Body of pancreas (tissue), 4 donors: ENCODE data around the gene CFAP54. TPM values are rescaled to one million over a fixed set of nuclear protein-coding genes. Genes with fewer than 3 reads are reported as not detected.

Experiments used
- ATAC-seq: fragments of 150-250 bp; one replicate; pipeline ENCODE4 v1.9.1; 2016
- DNase-seq, 4 donors: peaks; one replicate each; pipeline ENCODE4 v3.0.0-alpha.2; 2019
- H3K27ac ChIP-seq, 4 donors: fragments of 200-600 bp; sonication (generic); 1 replicate in 3 of 4; 2 replicates in 1 of 4; pipeline versions ENCODE4 v1.5.1 to v1.6.1; 2016 to 2019; ENCODE audit warnings: mild to moderate bottlenecking in 1 of 4, mixed read lengths in 1 of 4, moderate library complexity in 1 of 4
- H3K27me3 ChIP-seq, 2 donors: fragments of 200-600 bp; sonication (generic); one replicate each; pipeline ENCODE4 v1.6.0; 2016; ENCODE audit warnings: mild to moderate bottlenecking in 1 of 2
- H3K36me3 ChIP-seq, 2 donors: fragments of 200-600 bp; sonication (generic); replicated peaks in 1 of 2; 2 replicates each; pipeline ENCODE4 v1.5.1; 2016; ENCODE audit warnings: low read depth in 2 of 2; ENCODE audit not compliant: insufficient read depth in 1 of 2
- H3K4me1 ChIP-seq: fragments of 200-600 bp; sonication (generic); one replicate; pipeline ENCODE4 v1.6.0; 2016
- H3K4me3 ChIP-seq, 2 donors: fragments of 200-600 bp; sonication (generic); 1 replicate in 1 of 2; 2 replicates in 1 of 2; pipeline ENCODE4 v1.5.1; 2016 to 2019
- H3K9me3 ChIP-seq, 3 donors: fragments of 200-600 bp; sonication (generic); 1 replicate in 2 of 3; 2 replicates in 1 of 3; pipeline ENCODE4 v1.5.1; 2016
- POLR2A ChIP-seq, 3 donors: fragments of 450-650 bp; IDR thresholded peaks; one replicate each; pipeline ENCODE4 v1.6.1; 2016; ENCODE audit warnings: antibody characterized with exemption in 3 of 3, mild to moderate bottlenecking in 2 of 3
- WGBS, 2 donors: methylation state at CpG; one replicate each; pipeline ENCODE4 v1.1.5; 2017; 5-methylcytosine and 5-hydroxymethylcytosine counted together
- intact Hi-C: fragments of 100-400 bp; cut with DNase I; formaldehyde crosslinking; loops from one replicate; pipeline ENCODE4 v1.15.1; 2023
- total RNA-seq, 2 donors: library from RNA; depleted of rRNA; stranded (reverse); fragments of >200 nt; gene quantifications; one replicate each; pipeline ENCODE4 v1.1.0, GENCODE V29; 2016
- TF ChIP-seq, protein P1 (sequence below), 7 experiments: fragments of 450-650 bp in 4 of 7; fragments of 200-600 bp in 3 of 7; sonication (generic) in 3 of 7; IDR thresholded peaks; one replicate each; pipeline ENCODE4 v1.5.1; 2016 to 2019; ENCODE audit warnings: antibody characterized with exemption in 7 of 7

Gene CFAP54
- total RNA-seq, 2 donors from 2014 or later = 0.52 TPM; not detected in 1

GRCh38 chr12:96846293-96846692, 356.9 kb downstream of the CFAP54 start:
- DNase-seq (no peak), ATAC-seq (no peak)
- H3K27ac ChIP-seq = no peak overlapping the region
- H3K4me1 ChIP-seq = no peaks in the 10 kb centered on the region
- no peaks in the 10 kb centered on the region for H3K27me3 ChIP-seq
- no peaks in the 10 kb centered on the region for H3K36me3 ChIP-seq
- intact Hi-C loops = no loop called here
- TF ChIP-seq, protein P1, sequence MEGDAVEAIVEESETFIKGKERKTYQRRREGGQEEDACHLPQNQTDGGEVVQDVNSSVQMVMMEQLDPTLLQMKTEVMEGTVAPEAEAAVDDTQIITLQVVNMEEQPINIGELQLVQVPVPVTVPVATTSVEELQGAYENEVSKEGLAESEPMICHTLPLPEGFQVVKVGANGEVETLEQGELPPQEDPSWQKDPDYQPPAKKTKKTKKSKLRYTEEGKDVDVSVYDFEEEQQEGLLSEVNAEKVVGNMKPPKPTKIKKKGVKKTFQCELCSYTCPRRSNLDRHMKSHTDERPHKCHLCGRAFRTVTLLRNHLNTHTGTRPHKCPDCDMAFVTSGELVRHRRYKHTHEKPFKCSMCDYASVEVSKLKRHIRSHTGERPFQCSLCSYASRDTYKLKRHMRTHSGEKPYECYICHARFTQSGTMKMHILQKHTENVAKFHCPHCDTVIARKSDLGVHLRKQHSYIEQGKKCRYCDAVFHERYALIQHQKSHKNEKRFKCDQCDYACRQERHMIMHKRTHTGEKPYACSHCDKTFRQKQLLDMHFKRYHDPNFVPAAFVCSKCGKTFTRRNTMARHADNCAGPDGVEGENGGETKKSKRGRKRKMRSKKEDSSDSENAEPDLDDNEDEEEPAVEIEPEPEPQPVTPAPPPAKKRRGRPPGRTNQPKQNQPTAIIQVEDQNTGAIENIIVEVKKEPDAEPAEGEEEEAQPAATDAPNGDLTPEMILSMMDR (IDR thresholded peaks at IDR 0.05) = no peak
- no peak for TF ChIP-seq POLR2A (IDR thresholded peaks at IDR 0.05)
- 35 to 48% methylated on average over 2 of the region's 2 CpGs for WGBS, 2 donors
- no peaks in the 10 kb centered on the region for H3K9me3 ChIP-seq
- H3K4me3 ChIP-seq = no peak overlapping the region

- TF ChIP-seq, protein P1 (IDR thresholded peaks at IDR 0.05) = no peak
- no peak for TF ChIP-seq POLR2A (IDR thresholded peaks at IDR 0.05)
- no peaks in the 10 kb centered on the region for H3K27me3 ChIP-seq
- intact Hi-C loops = no loop called here
- H3K4me3 ChIP-seq = no peak overlapping the region
- ATAC-seq = no peak
- 71 to 89% methylated on average over 3 of the region's 3 CpGs for WGBS, 2 donors
- H3K36me3 ChIP-seq = no peaks in the 10 kb centered on the region
- DNase-seq = no peak
- no peak overlapping the region for H3K27ac ChIP-seq
- H3K4me1 ChIP-seq = no peaks in the 10 kb centered on the region
- no peaks in the 10 kb centered on the region for H3K9me3 ChIP-seq
These were observed 361.3 kb downstream of the CFAP54 start for GRCh38 chr12:96850676-96851075.

- DNase-seq (no peak), ATAC-seq (no peak)
- H3K27ac ChIP-seq = no peak overlapping the region
- WGBS, 2 donors = 33 to 44% methylated on average over 1 of the region's 1 CpG
- no peaks in the 10 kb centered on the region for H3K4me1 ChIP-seq
- no peaks in the 10 kb centered on the region for H3K9me3 ChIP-seq
- TF ChIP-seq POLR2A (IDR thresholded peaks at IDR 0.05) = no peak
- TF ChIP-seq, protein P1 (IDR thresholded peaks at IDR 0.05) = no peak
- H3K4me3 ChIP-seq = no peak overlapping the region
- intact Hi-C loops = no loop called here
- no peaks in the 10 kb centered on the region for H3K27me3 ChIP-seq
- no peaks in the 10 kb centered on the region for H3K36me3 ChIP-seq
These were observed 368.8 kb downstream of the CFAP54 start for GRCh38 chr12:96858162-96858561.

- no peaks in the 10 kb centered on the region for H3K36me3 ChIP-seq
- 59 to 68% methylated on average over 2 of the region's 2 CpGs for WGBS, 2 donors
- TF ChIP-seq, protein P1 (IDR thresholded peaks at IDR 0.05) = no peak
- TF ChIP-seq POLR2A (IDR thresholded peaks at IDR 0.05) = no peak
- ATAC-seq (no peak), DNase-seq (no peak)
- no peak overlapping the region for H3K27ac ChIP-seq
- H3K4me3 ChIP-seq = no peak overlapping the region
- no peaks in the 10 kb centered on the region for H3K9me3 ChIP-seq
- intact Hi-C loops = no loop called here
- no peaks in the 10 kb centered on the region for H3K27me3 ChIP-seq
- H3K4me1 ChIP-seq = no peaks in the 10 kb centered on the region
These were observed 372.3 kb downstream of the CFAP54 start for GRCh38 chr12:96861656-96862055.

DNA sequence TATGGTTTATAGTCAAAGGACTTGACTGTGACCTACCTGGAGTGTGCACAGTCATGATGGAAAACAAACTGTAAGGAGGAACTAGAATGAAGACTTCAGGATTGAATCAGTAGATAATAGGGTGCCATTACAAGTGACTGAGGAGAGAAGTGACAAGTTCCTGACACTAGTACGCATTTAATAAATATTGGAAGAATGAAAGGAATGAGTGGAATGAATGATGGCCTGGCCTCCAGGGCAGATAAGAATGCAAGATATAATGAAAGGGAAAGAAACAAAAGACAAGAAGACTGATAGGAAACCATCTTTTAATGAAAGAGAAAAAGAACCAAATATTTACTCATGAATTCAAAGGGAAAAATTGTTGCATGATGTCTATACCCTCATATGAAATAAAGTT, 372.9 kb downstream of the CFAP54 start:
- Histone ChIP-seq H3K27ac (no peak overlapping the region), H3K36me3 (no peaks in the 10 kb centered on the region), H3K9me3 (no peaks in the 10 kb centered on the region), H3K4me3 (no peak overlapping the region), H3K27me3 (no peaks in the 10 kb centered on the region), H3K4me1 (no peaks in the 10 kb centered on the region)
- no peak for ATAC-seq
- no peak for TF ChIP-seq POLR2A (IDR thresholded peaks at IDR 0.05)
- 30 to 47% methylated on average over 1 of the region's 1 CpG for WGBS, 2 donors
- intact Hi-C loops = no loop called here
- DNase-seq = no peak
